GM19467 (cell line): ENCODE data around the gene MCRS1.
"Not testable (repeated sequence)": the region's sequence is repeated elsewhere in the genome, so short reads cannot be mapped to it uniquely, and the experiment has no call there.

ENCODE experiments used
- ATAC-seq: cut with Tn5 transposase; IDR thresholded peaks from one replicate; pipeline ENCODE4 v1.9.1; 2021; ENCODE audit warnings: mild to moderate bottlenecking, moderate library complexity; ENCODE audit not compliant: unreplicated experiment

Gene MCRS1

DNA sequence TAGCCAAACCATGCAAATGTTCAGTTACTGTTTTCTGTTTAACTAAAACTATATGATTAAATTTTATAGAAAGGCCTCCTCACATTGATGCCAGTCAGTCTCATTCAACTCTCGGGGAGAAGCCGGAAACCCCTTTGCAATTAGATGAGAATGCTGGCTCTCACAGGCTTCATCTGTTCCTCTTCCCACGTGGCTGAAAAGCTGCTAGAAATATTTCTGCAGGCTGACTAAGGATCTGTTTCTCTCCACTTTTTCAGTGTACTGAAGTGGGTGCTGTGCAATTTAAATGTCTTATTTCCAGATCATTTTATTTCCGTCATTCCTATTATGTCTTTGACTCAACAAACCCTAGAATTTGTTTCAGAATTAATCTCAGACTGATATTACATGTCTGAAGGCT lies 46.6 kb downstream of the MCRS1 start:
- ATAC-seq, result no peak

DNA sequence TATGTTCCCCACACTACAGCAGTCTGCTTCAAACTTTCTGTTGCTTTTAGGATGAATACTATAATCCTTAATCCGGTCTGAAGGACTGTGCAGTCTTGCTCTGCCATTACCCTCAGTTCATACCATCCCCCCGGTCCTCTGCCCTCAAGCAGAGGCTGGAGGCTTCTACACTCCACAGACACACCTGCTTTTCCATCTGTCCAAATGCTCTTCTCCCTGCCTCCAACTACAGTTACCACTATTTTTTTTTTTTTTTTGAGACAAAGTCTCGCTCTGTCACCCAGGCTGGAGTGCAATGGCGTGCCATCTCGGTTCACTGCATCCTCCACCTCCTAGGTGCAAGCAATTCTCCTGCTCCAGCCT lies 48.4 kb downstream of the MCRS1 start:
- ATAC-seq, result no peak

DNA sequence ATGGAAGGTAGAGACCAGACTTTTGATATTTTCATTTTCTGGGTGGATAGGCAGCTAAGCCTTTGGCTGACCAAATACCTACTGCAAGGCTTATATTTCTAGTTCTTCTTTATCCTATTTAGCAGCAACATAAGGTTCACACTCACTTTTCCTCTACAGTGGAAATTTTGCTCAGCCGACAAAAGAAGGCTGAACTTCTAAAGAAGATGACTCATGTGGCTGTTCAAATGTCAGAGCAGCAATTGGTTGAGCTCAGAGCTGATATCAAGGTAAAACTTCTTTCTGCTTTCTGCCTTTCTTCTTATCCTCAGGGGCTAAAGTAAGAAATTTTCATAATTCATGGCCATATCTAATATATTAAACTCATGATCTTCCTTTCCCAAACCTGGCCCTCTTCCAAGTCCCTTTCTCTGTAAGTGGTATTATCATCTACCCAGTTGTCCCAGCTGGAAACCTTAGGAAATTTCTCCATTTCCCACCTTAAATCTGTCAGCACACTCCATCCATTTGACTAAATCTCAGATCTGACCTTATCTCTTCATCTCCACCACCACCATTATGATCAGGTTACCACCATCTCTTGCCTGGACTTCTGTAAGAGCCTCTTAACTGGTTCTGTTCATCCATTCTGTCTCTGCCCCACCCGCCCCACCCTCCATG lies 48.9 kb downstream of the MCRS1 start:
- ATAC-seq, result no peak

DNA sequence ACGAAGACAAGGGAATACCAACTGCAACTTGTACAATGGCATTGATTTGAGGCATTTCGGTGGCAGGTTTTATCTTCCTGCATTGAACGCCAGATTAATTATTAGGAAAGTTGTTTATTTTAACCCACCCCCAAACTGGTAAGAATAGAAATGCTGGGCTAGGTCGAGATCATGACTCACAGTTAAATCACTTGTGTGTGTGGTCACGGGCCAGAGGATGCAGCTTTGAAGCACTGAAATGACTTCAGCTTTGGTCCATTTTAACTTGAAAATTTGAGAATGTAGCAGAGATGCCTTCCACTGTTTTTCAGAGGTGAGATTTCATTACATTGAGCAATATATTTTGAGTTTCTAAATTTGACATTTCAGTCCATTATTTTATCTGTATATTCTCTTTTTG lies 52.7 kb downstream of the MCRS1 start:
- ATAC-seq, result no peak

DNA sequence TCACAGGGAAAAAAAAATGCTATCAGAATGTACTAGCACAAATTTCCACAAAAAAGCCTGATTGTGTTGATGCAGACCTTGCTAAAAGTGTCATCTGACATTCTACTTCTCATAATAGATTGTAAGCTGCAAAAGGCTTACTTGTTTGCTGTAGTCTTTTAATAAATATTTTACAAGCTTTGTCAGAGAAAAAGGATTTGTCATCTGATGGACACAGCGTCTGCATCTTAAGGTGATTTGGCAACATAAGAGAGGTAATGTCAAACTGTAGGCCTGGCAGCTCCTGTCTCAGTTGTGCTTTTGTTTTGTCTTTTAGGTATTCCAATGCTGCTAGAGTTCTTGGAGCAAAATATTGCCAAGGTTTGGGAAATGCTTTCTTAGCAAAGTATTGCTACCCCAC lies 55.4 kb downstream of the MCRS1 start:
- ATAC-seq, result no peak

DNA sequence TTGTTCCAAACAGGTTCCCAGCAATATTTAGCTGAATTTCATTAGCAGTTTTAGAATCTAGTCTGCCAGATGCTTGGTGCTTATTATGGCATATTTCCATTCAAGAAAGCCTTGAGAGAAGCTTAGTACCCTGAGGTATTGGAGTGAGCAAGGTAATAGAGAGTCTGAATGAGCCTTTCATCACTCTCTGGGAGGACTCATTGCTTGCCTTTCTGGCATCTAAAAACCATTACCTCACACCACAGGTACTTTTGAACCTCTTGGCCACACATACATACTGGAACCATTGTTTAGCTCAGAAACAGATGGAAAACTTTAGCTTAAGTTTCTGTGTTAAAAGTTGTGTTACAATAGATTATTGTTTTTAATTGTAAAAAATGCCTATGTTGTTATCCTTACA lies 56.5 kb downstream of the MCRS1 start:
- no peak for ATAC-seq

DNA sequence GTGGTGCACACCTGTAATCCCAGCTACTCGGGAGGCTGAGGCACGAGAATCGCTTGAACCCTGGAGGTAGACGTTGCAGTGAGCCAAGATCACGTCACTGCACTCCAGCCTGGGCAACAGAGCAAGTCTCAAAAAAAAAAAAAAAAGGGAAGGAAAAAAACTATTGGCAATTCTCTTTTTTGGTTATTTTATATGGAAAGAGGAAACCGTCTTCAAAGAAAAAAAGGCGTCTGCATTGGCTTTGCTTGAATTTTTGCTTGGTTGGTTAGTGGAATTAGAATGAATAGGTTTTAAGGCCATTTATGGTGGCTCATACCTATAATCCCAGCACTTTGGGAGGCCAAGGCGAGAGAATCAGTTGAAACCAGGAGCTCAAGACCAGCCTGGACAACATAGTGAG lies 58.3 kb downstream of the MCRS1 start:
- ATAC-seq, result not testable (repeated sequence)
